ENCODE data around the gene USP47. TPM values are rescaled to one million over a fixed set of nuclear protein-coding genes. Genes with fewer than 3 reads are reported as not detected.

Gene USP47
- total and polyA plus RNA-seq, 2 of the 13 experiments (the other 11 are each of a cell fraction or from before 2014, with no cell fraction given) = 12.2 to 52.7 TPM

- DNase-seq (ENCODE audit: low spot score) = no peak
- no peak for FAIRE-seq
- no peak overlapping the region for H3K9ac ChIP-seq (ENCODE audit: insufficient read depth, low read depth, low read length)
- in situ Hi-C loops (cut with HindIII; ENCODE audit: extremely low pct_ligation_motif_present, low pct_unique_long_range_greater_than_20kb) (no loop called here), intact Hi-C loops (cut with micrococcal nuclease; ENCODE audit: unreplicated experiment) (no loop called here)
- TF ChIP-seq FOXA1 (IDR thresholded peaks at IDR 0.05) (no peak), FOXA1 (CRISPR knock-in tag; IDR thresholded peaks at IDR 0.05) (no peak), REPIN1 (CRISPR knock-in tag; IDR thresholded peaks at IDR 0.05; ENCODE audit: borderline replicate concordance, low read depth) (no peak), HCFC1 (IDR thresholded peaks at IDR 0.05; ENCODE audit: low read depth, low read length) (no peak)
- H3K79me2 ChIP-seq (ENCODE audit: insufficient read depth, low read length) = no peaks in the 10 kb centered on the region
- peaks cover 6% of the 10 kb centered on the region; the same call in 1 of the 2 replicates for H3K4me1 ChIP-seq (ENCODE audit: insufficient read depth, low read length)
- H4K20me1 ChIP-seq (ENCODE audit: insufficient read depth, low read length) = no peaks in the 10 kb centered on the region
- H2AFZ ChIP-seq (ENCODE audit: low read length) = no peak overlapping the region
- H3K4me2 ChIP-seq (ENCODE audit: low read depth, low read length) = no peak overlapping the region
- WGBS (ENCODE audit: low lambda C conversion rate) = 97% methylated on average over 4 of the region's 4 CpGs
- BruUV-seq (replicated peaks) = no TSS peak
- ATAC-seq = no peak
- no peaks in the 10 kb centered on the region for H3K9me3 ChIP-seq (ENCODE audit: low read length)
- no peak overlapping the region for H3K4me3 ChIP-seq (replicated peaks in 1 of 3; ENCODE audit: insufficient read depth in 1 of 3, low read depth in 2 of 3, low read length in 3 of 3)
- no peak overlapping the region for H3K27ac ChIP-seq (ENCODE audit: extremely low read length, insufficient read depth, low read length)
- ChIA-PET POLR2A (no interaction called here), CTCF (ENCODE audit: low intra/inter-chr PET ratio, low total read pairs) (no interaction called here)
- H3K36me3 ChIP-seq (replicated peaks in 1 of 2; ENCODE audit: control insufficient read depth in 1 of 2, insufficient read depth in 2 of 2, low read length in 2 of 2) = no peaks in the 10 kb centered on the region
- peaks cover 6 to 25% of the 10 kb centered on the region in 2 experiments; a peak in 2 of 5 replicates for H3K27me3 ChIP-seq (ENCODE audit: control insufficient read depth in 1 of 2, insufficient read depth in 2 of 2, low read length in 2 of 2)
These were observed 132.1 kb downstream of the USP47 start for GRCh38 chr11:11973866-11974265.

- Histone ChIP-seq H3K27ac (ENCODE audit: extremely low read length, insufficient read depth, low read length) (no peak overlapping the region), H3K4me3 (replicated peaks in 1 of 3; ENCODE audit: insufficient read depth in 1 of 3, low read depth in 2 of 3, low read length in 3 of 3) (no peak overlapping the region), H3K9ac (ENCODE audit: insufficient read depth, low read depth, low read length) (no peak overlapping the region), H4K20me1 (ENCODE audit: insufficient read depth, low read length) (no peaks in the 10 kb centered on the region), H2AFZ (ENCODE audit: low read length) (no peak overlapping the region), H3K9me3 (ENCODE audit: low read length) (no peaks in the 10 kb centered on the region), H3K27me3 (ENCODE audit: control insufficient read depth in 1 of 2, insufficient read depth in 2 of 2, low read length in 2 of 2) (peaks cover 4 to 33% of the 10 kb centered on the region in 2 experiments; a peak in 2 of 5 replicates), H3K36me3 (replicated peaks in 1 of 2; ENCODE audit: control insufficient read depth in 1 of 2, insufficient read depth in 2 of 2, low read length in 2 of 2) (no peaks in the 10 kb centered on the region), H3K79me2 (ENCODE audit: insufficient read depth, low read length) (no peaks in the 10 kb centered on the region), H3K4me2 (ENCODE audit: low read depth, low read length) (no peak overlapping the region), H3K4me1 (ENCODE audit: insufficient read depth, low read length) (peaks cover 12% of the 10 kb centered on the region; the same call in 1 of the 2 replicates)
- ATAC-seq = no peak
- ChIA-PET POLR2A (no interaction called here), CTCF (ENCODE audit: low intra/inter-chr PET ratio, low total read pairs) (no interaction called here)
- in situ Hi-C loops (cut with HindIII; ENCODE audit: extremely low pct_ligation_motif_present, low pct_unique_long_range_greater_than_20kb) = no loop called here
- no TSS peak for BruUV-seq (replicated peaks)
- TF ChIP-seq IRF2 (CRISPR knock-in tag; IDR thresholded peaks at IDR 0.05) (no peak), ZMYM3 (CRISPR knock-in tag; IDR thresholded peaks at IDR 0.05) (no peak), ZNF430 (CRISPR knock-in tag; IDR thresholded peaks at IDR 0.05) (no peak), ZNF552 (CRISPR knock-in tag; IDR thresholded peaks at IDR 0.05; ENCODE audit: borderline replicate concordance) (no peak), NKX3-1 (CRISPR knock-in tag; IDR thresholded peaks at IDR 0.05) (no peak), ZNF672 (CRISPR knock-in tag; IDR thresholded peaks at IDR 0.05) (no peak)
- no peak for DNase-seq (ENCODE audit: low spot score)
- intact Hi-C loops (cut with micrococcal nuclease; ENCODE audit: unreplicated experiment) = no loop called here
- no peak for FAIRE-seq
- WGBS (ENCODE audit: low lambda C conversion rate) = 4% methylated on average over 3 of the region's 11 CpGs
These were observed 133.7 kb downstream of the USP47 start for GRCh38 chr11:11975201-11976092.
